ENCODE data around the gene CHMP2A. TPM values are rescaled to one million over a fixed set of nuclear protein-coding genes. Genes with fewer than 3 reads are reported as not detected.
"Not testable (repeated sequence)": the region's sequence is repeated elsewhere in the genome, so short reads cannot be mapped to it uniquely, and the experiment has no call there.

CHMP2A gene
- total RNA-seq, 1 donor from 2014 or later, result 98.8 TPM

DNA sequence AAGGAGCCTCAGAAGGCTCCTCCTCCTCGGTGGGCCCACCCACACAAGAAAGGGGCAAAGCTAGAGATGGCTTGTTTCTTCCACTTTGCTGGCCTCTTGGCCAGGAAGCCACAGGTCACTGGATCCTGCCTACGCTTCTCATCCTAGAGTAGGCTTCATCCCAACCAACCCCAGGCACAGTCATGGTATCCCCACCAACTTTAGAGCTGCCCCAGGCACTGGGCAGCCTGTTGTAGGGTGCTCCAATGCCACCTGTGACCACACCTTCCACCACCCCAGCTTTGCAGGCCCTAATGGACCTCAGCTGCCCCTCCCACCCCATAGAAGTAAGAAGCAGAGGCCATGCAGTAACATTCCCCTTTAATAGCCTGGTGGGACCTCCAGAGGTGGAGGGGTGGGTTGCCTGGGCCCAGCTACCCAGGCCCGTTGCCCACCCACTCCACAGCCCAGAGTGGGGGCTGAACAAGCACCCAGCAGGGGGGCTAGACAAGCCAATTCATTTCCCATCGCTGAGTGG is 522 bp upstream of the CHMP2A start:
- ATAC-seq, result no peak

DNA sequence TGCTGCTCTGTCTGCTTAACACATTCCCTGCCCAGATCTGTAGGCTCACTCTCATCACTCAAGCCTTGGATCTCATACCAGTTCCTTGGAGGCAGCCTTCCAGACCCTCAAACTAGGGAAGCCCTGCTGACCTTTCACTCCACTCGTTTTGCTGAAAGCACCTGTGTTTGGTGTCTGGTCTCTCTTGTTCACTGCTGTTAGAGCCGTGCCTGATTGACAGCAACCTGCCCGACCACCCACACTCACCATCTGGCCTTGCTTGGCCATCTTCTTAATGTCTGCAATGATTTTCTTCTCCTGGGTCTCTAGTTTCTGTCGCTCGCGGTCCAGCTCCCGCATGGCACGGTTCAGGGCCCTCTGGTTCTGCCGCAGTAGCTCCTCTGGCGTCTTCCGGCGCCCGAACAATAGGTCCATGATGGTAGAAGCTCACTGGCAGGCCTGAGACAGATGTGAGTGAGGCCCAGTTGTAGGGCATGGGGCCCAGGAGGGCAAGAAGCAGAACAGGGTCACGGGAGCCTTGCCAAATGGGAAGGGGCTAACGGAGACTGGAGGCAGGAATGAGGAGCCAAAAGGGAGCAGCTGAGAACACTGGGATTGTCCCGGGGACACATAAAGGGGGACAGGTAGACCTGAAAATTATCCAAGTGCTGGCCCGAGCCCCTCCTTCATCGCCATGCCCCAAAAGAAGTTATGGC is 959 bp downstream of the CHMP2A start:
- ATAC-seq, result no peak

GRCh38 chr19:58552655-58553054 is 2.2 kb downstream of the CHMP2A start:
- no peak for ATAC-seq

GRCh38 chr19:58551577-58552471 is 3.1 kb downstream of the CHMP2A start:
- no peak for ATAC-seq

DNA sequence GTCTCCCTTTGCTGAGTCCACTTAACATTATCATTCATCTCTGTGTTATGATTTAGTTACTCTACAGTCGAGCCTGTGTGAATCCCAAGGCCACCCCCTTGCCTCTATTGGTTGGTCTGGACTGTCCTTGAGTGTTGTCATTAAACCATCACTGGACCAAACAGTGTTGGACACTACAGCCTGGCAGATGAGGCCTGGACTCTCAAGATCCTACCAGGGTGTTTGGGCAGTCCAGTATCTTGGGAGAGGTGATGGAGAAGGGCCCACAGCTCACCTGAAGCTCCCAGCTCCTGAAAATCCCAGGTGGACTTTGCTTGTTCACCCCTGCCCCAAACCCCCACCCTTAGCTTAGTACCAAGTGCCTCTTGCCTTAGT is 3.8 kb downstream of the CHMP2A start:
- ATAC-seq, result no peak

DNA sequence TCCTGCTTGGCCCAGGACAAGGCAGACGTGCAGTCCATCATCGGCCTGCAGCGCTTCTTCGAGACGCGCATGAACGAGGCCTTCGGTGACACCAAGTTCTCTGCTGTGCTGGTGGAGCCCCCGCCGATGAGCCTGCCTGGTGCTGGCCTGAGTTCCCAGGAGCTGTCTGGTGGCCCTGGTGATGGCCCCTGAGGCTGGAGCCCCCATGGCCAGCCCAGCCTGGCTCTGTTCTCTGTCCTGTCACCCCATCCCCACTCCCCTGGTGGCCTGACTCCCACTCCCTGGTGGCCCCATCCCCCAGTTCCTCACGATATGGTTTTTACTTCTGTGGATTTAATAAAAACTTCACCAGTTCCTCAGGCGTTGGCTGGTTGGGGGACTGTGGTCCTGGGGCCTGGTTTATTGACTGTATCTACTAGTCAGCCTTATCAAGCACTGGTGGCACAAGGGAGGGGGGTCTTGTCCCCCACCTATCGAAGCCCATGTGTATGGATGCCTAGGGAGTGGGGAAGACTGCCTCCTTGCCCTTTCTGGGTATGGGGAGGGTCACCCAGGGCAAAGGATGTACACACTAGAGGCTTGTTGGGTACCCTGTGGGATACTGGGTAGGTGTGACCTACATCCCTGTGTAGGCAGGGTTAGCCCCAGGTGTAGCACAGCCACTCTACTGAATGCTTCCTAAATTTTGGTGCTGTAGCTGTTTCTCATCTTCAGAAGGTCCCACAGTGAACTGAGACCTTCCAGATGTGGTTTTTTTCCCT is 4.4 kb downstream of the CHMP2A start:
- no peak for ATAC-seq

- no peak for ATAC-seq
Measured at GRCh38 chr19:58549664-58550361, 5.1 kb downstream of the CHMP2A start.

DNA sequence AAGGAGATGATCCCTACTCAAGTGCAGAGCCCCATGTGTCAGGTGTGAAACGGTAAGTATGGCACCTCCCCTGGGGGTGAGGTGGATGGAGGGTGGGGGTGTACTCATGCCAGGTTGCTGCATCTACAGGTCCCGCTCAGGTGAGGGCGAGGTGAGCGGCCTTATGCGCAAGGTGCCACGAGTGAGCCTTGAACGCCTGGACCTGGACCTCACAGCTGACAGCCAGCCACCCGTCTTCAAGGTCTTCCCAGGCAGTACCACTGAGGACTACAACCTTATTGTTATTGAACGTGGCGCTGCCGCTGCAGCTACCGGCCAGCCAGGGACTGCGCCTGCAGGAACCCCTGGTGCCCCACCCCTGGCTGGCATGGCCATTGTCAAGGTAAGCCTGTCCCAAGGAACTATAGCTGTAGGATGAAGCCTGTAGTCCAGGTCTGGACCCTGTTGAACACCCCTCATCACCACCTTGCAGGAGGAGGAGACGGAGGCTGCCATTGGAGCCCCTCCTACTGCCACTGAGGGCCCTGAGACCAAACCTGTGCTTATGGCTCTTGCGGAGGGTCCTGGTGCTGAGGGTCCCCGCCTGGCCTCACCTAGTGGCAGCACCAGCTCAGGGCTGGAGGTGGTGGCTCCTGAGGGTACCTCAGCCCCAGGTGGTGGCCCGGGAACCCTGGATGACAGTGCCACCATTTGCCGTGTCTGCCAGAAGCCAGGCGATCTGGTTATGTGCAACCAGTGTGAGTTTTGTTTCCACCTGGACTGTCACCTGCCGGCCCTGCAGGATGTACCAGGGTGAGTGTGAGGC is 5.8 kb downstream of the CHMP2A start:
- ATAC-seq, result no peak

DNA sequence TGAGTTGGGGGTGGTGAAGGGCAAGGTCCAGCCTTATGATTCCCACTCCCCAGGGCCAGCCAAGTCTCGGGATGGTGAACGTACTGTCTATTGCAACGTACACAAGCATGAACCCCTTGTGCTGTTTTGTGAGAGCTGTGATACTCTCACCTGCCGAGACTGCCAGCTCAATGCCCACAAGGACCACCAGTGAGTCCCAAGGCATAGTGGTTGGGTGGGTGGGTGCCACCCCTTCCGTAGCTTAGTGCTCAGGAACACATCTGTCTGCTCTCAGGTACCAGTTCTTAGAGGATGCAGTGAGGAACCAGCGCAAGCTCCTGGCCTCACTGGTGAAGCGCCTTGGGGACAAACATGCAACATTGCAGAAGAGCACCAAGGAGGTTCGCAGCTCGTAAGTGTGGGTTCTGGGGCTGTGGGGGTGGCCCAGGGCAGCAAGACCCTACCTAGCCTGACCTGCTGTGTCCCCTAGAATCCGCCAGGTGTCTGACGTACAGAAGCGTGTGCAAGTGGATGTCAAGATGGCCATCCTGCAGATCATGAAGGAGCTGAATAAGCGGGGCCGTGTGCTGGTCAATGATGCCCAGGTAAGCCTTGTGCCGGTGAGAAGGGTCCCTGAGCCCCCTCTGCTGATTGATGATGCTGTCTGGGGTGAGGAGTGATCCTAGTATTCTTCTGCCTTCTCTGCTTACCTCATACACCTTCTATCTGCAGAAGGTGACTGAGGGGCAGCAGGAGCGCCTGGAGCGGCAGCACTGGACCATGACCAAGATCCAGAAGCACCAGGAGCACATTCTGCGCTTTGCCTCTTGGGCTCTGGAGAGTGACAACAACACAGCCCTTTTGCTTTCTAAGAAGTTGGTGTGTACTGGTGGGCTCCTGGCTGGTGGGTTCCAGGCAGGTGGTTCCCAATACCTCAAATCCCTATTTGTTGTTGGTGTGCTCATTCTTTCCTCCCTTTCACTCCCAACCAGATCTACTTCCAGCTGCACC is 7.3 kb downstream of the CHMP2A start:
- ATAC-seq, result no peak

GRCh38 chr19:58546019-58546530 is 8.8 kb downstream of the CHMP2A start:
- no peak for ATAC-seq

DNA sequence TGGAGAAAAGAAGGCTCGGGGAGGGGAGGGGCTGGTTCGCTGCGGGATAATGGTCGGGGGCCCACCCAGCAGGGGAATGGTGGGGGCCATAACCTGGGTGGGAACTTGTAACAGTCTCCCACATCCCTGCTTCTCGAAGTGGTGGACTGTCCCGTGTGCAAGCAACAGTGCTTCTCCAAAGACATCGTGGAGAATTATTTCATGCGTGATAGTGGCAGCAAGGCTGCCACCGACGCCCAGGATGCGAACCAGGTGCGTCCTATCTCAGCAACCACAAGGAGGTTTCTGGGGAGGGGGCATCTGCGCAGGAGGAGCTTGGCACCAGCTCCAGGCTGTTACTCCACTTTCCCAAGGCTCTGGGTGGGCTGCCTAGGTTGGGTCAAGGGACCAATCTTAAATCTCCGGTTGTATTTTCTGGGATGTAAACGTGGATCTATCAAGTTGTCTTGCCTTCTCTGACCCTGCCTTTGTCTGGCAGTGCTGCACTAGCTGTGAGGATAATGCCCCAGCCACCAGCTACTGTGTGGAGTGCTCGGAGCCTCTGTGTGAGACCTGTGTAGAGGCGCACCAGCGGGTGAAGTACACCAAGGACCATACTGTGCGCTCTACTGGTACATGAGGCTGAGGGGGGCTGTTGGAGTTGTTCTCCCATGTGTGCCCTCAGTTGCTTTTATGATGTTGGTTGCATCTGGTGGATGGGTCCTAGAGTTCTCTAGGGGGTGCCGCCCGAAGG is 9.5 kb downstream of the CHMP2A start:
- ATAC-seq, result no peak

DNA sequence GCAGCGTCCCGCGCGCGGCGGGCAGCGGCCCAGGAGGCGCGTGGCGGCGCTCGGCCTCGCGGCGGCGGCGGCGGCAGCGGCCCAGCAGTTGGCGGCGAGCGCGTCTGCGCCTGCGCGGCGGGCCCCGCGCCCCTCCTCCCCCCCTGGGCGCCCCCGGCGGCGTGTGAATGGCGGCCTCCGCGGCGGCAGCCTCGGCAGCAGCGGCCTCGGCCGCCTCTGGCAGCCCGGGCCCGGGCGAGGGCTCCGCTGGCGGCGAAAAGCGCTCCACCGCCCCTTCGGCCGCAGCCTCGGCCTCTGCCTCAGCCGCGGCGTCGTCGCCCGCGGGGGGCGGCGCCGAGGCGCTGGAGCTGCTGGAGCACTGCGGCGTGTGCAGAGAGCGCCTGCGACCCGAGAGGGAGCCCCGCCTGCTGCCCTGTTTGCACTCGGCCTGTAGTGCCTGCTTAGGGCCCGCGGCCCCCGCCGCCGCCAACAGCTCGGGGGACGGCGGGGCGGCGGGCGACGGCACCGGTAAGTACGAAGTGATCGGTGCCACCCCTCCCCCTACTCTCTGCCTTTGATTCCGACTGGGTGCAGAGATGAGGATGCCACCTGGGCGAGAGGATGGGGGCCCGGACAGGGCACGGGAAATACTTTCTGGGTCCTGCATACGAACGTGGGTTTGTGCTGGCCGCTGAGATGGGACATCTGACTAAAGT is 10.2 kb downstream of the CHMP2A start:
- peak; percentile 26 for ATAC-seq

DNA sequence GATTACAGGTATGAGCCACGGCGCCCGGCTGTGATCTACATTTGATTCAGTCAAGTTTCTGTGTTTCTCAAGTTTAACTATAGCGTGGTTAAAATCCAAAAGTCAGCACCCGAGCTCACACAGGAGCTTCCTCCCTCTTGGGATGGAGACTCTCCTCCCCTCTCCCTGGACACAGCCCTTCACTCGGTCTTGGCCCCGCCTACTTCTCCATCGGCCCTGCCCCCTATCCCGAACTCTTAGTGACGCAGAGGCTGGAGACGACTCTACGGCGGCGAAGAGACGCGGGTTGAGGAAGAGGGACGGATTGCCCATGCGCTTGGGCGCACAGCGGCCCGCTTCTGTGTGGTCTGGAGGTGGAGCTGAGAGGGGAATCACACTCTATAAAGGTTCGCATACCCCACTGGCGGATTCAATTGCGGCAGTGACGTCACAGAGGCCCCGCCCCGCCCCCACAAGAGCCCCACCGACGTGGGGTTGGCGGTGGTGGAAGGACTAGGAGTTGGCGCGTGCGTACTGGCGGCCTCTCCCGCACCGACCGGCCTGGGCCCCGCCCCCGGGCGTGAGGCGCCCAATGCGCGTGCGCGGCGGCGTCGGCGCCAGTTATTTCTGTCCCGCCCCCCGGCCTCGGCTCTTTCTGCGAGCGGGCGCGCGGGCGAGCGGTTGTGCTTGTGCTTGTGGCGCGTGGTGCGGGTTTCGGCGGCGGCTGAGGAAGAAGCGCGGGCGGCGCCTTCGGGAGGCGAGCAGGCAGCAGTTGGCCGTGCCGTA is 10.9 kb downstream of the CHMP2A start, which contains the start of gene TRIM28:
Gene TRIM28 (plus strand): TSS at position 239 of the 765 bp plus-strand sequence. CDS start 694 bp downstream, outside the sequence.
- peak; percentile 94 for ATAC-seq

DNA sequence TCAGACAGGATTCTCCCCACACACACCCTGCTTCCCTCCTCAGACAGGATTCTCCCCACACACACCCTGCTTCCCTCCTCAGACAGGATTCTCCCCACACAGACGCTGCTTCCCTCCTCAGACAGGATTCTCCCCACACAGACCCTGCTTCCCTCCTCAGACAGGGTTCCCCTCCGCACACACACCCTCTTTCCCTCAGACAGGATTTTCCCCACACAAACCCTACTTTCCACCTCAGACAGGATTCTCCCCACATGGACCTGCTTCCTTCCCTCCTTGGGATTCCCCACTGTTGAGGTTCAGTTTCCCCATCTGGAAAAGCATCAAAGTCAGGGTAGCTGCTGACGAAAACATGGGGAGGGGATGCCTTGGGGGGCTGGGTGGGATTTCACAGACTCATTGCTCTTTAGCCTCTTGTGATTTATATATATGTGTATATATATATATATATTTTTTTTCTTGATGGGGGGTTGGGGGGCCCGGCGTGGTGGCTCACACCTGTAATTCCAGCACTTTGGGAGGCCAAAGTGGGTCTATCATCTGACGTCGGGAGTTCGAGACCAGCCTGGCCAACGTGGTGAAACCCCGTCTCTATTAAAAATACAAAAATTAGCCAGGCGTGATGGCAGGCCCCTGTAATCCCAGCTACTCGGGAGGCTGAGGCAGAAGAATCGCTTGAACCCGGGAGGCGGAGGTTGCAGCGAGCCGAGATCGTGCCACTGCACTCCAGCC is 12.1 kb downstream of the CHMP2A start:
- ATAC-seq, result not testable (repeated sequence)

GRCh38 chr19:58539169-58539559 is 15.7 kb downstream of the CHMP2A start:
- ATAC-seq, result not testable (repeated sequence)

DNA sequence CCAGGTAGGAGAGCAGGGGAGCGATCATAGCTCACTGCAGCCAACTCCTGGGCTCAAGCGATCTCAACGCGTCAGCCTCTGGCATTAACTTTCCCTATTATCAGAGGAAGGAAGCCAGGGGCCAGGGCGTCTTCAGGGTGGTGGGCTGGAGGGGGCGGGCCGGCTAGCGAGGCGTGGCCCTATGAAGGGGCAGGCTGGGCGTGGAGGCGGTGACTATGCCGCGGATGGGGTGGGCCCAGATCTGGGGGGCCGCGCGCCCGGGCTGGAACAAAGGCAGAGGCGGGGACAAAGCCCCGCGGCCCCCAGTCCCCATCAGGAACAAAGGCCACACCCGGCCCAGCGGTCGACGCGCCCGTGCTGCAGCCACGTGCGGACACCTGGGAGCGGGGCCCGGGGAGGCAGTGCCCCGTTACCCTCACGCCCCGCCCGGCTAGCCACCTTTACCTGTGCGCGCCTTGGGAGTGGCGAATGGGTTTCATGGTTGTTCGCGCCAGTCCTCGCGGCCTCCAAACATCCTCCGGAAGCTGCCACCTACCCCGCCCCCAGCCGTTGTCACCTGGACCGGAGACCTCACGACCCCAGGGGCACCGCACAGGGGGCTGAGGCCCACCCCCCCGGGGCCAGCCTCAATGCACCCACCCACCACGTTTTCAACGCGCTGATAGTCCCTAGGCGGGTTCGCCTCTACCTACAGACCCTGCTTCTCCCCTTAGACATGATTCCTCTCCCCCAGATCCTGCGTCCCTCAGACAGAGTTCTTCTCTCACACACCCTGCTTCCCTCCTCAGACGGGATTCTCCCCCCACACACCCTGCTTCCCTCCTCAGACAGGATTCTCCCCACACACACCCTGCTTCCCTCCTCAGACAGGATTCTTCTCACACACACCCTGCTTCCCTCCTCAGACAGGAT is 16.4 kb downstream of the CHMP2A start:
- ATAC-seq, result peak; percentile 82

All from esophagus mucosa (tissue), 1 donor.